SH-SY5Y (cell line): Measurements from ENCODE around the gene INPP5A.

Experiments
- GATA2 ChIP-seq: IDR thresholded peaks from 2 replicates; pipeline ENCODE4 v1.6.1; 2011; ENCODE audit warnings: mild to moderate bottlenecking, low read depth, low read length
- GATA3 ChIP-seq: IDR thresholded peaks from 2 replicates; pipeline ENCODE4 v1.6.1; 2011; ENCODE audit warnings: low read depth, mild to moderate bottlenecking, low read length, moderate library complexity

DNA sequence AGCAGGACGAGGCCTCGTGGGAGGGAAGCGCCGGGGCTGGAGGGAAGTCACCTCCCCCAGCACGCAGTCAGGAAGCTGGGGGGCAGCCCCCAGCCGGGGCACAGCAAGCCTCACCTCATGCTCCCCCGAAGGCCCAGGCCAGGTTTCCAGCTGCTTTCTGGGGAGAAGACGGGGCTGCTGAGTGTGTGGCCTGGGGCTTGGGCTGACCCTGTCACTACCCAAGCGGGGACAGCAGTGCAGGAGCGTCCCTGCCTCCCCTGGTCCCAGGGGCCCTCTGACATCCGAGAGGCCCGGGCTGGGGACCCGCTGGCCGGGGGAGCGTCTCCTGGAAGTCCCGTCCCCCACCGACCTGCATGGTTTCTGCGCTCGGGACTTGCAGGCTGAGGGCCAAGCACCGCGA, 268.0 kb downstream of the INPP5A start:
- no peak for TF ChIP-seq GATA3
- TF ChIP-seq GATA2, result no peak
